Subcutaneous abdominal adipose tissue (tissue), 5 donors: ENCODE measurements around the gene MAK.
"Not testable (repeated sequence)": the region's sequence is repeated elsewhere in the genome, so short reads cannot be mapped to it uniquely, and the experiment has no call there.

Source experiments
- H3K27ac ChIP-seq: one replicate; pipeline ENCODE4 v1.7.0; 2013; ENCODE audit warnings: low read depth, mild to moderate bottlenecking, inconsistent platforms, low read length, moderate library complexity
- H3K27me3 ChIP-seq, 5 donors: one replicate each; pipeline ENCODE4 v1.7.0; 2013; ENCODE audit warnings: low read length in 5 of 5, inconsistent platforms in 1 of 5; ENCODE audit not compliant: control insufficient read depth in 5 of 5, insufficient read depth in 4 of 5
- H3K36me3 ChIP-seq, 5 donors: one replicate each; pipeline ENCODE4 v1.7.0; 2013; ENCODE audit warnings: low read length in 5 of 5; ENCODE audit not compliant: control insufficient read depth in 5 of 5, insufficient read depth in 5 of 5
- H3K4me1 ChIP-seq, 5 donors: one replicate each; pipeline ENCODE4 v1.7.0; 2013; ENCODE audit warnings: low read length in 5 of 5, mild to moderate bottlenecking in 3 of 5, moderate library complexity in 1 of 5; ENCODE audit not compliant: control insufficient read depth in 5 of 5, insufficient read depth in 5 of 5
- H3K4me3 ChIP-seq, 5 donors: one replicate each; pipeline ENCODE4 v1.7.0; 2013; ENCODE audit warnings: low read length in 5 of 5, low read depth in 1 of 5
- H3K9ac ChIP-seq, 5 donors: one replicate each; pipeline ENCODE4 v1.7.0; 2013; ENCODE audit warnings: low read length in 5 of 5, mild to moderate bottlenecking in 4 of 5, moderate library complexity in 3 of 5
- H3K9me3 ChIP-seq, 5 donors: one replicate each; pipeline ENCODE4 v1.7.0; 2013; ENCODE audit warnings: low read length in 5 of 5; ENCODE audit not compliant: control insufficient read depth in 5 of 5
- donor health status: healthy.
- donor health status: healthy.
- donor health status: healthy.
- donor health status: healthy.
- donor health status: healthy.

Gene MAK

DNA sequence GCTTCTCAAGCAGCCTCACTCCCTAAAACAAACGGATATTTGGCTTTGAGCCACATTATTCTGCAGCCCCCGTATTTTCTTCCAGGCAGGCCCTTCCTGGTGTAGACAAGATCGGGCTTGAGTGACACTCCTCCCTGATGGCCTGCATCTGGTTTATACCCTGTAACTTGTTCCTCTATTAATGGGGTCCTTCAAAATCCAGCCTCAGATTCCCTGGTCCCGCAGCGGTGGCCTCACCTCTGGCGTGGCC lies 115.8 kb downstream of the MAK start:
- peaks cover 0 to 3% (median 0%) of the 10 kb centered on the region in 5 donors for H3K9me3 ChIP-seq
- peak overlapping the region; percentile 48 to 94 (median 74) for H3K9ac ChIP-seq
- peaks cover 0 to 23% (median 8%) of the 10 kb centered on the region in 5 donors for H3K36me3 ChIP-seq
- H3K27ac ChIP-seq, result peak overlapping the region; percentile 90
- peaks cover 4 to 40% (median 33%) of the 10 kb centered on the region in 5 donors for H3K4me1 ChIP-seq
- H3K27me3 ChIP-seq, result no peaks in the 10 kb centered on the region
- H3K4me3 ChIP-seq, result peak overlapping the region; percentile 74 to 93 (median 84)

GRCh38 chr6:10721850-10722569 lies 116.3 kb downstream of the MAK start:
- Histone ChIP-seq H3K9me3 (peaks cover 0 to 3% (median 0%) of the 10 kb centered on the region in 5 donors), H3K27me3 (no peaks in the 10 kb centered on the region), H3K4me3 (peak overlapping the region; percentile 74 to 93 (median 84)), H3K9ac (peak overlapping the region; percentile 48 to 94 (median 74)), H3K36me3 (peaks cover 0 to 23% (median 8%) of the 10 kb centered on the region in 5 donors), H3K4me1 (peaks cover 4 to 40% (median 33%) of the 10 kb centered on the region in 5 donors), H3K27ac (peak overlapping the region; percentile 90)

GRCh38 chr6:10720960-10721849 lies 117.1 kb downstream of the MAK start:
- H3K27me3 ChIP-seq, result not testable (repeated sequence)
- Histone ChIP-seq H3K9ac (peak overlapping the region in 2 of 5 donors; percentile 41 to 50), H3K27ac (peak overlapping the region; percentile 30)

GRCh38 chr6:10720265-10720959 lies 117.9 kb downstream of the MAK start:
- H3K27me3 ChIP-seq, result no peaks in the 10 kb centered on the region
- H3K36me3 ChIP-seq, result peaks cover 0 to 8% (median 0%) of the 10 kb centered on the region in 5 donors
- H3K9ac ChIP-seq, result peak overlapping the region in 4 of 5 donors; percentile 49 to 59 (median 54)
- peak overlapping the region; percentile 54 to 81 (median 68) for H3K4me3 ChIP-seq
- peaks cover 0 to 3% (median 0%) of the 10 kb centered on the region in 5 donors for H3K9me3 ChIP-seq
- H3K27ac ChIP-seq, result peak overlapping the region; percentile 30
- H3K4me1 ChIP-seq, result peaks cover 4 to 40% (median 33%) of the 10 kb centered on the region in 5 donors

More at GRCh38 chr6:10720960-10721849, 117.1 kb downstream of the MAK start:
- H3K4me1 ChIP-seq, result peaks cover 4 to 40% (median 33%) of the 10 kb centered on the region in 5 donors
- H3K36me3 ChIP-seq, result peaks cover 0 to 16% (median 6%) of the 10 kb centered on the region in 5 donors
- not testable (repeated sequence) for H3K9me3 ChIP-seq
- H3K4me3 ChIP-seq, result peak overlapping the region; percentile 22 to 81 (median 68)

DNA sequence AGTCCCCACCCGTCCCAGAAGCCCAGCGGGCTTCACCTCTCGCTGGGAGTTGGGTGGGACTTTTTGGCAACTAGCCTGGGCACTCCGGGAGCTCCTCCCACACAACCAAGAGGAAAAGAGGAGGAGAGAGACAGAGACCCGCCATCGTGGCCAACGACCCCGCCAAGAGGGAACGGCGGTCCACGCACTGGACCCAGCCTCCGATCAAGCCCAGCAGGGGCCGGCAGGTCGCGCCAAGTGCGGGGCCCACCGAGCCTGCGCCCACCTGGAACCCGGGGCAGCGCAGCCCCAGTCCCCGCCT lies 118.4 kb downstream of the MAK start:
- Histone ChIP-seq H3K27ac (peak overlapping the region; percentile 30), H3K4me1 (peaks cover 4 to 36% (median 30%) of the 10 kb centered on the region in 5 donors), H3K4me3 (peak overlapping the region; percentile 2 to 81 (median 68)), H3K9ac (peak overlapping the region in 4 of 5 donors; percentile 49 to 59 (median 54)), H3K27me3 (no peaks in the 10 kb centered on the region), H3K36me3 (peaks cover 0 to 4% (median 0%) of the 10 kb centered on the region in 5 donors), H3K9me3 (peaks cover 0 to 3% (median 0%) of the 10 kb centered on the region in 5 donors)

DNA sequence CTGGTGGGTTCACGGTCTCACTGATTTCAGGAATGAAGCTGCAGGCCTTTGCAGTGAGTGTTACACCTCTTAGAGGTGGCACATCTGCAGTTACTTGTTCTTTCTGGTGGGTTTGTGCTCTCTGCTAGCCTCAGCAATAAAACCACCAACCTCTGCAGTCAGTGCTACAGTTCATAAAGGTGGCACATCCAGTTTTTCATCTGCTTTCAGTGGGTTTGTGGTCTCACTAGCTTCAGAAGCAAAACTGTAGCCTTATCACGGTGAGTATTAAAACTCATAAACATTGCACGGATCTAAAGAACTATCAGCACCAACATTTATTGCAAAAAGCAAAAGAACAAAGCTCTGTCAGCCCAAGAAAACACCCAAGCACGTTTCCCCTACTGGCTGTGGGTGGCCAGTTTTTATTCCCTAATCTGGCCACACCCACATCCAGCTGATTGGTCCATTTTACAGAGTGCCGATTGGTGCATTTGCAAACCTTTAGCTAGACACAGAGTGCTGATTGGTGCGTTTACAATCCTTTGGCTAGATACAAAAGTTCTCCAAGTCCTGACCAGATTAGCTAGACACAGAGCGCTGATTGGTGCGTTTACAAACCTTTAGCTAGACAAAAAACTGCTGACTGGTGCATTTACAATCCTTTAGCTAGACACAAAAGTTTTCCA lies 118.9 kb downstream of the MAK start:
- H3K36me3 ChIP-seq, result no peaks in the 10 kb centered on the region
- peak overlapping the region; percentile 2 to 81 (median 68) for H3K4me3 ChIP-seq
- H3K9me3 ChIP-seq, result peaks cover 0 to 3% (median 0%) of the 10 kb centered on the region in 5 donors
- H3K9ac ChIP-seq, result peak overlapping the region in 1 of 5 donors; percentile 50
- no peaks in the 10 kb centered on the region for H3K27me3 ChIP-seq
- no peak overlapping the region for H3K27ac ChIP-seq
- peaks cover 4 to 31% (median 25%) of the 10 kb centered on the region in 5 donors for H3K4me1 ChIP-seq

- Histone ChIP-seq H3K4me3 (no peak overlapping the region), H3K36me3 (peaks cover 8 to 13% (median 10%) of the 10 kb centered on the region in 5 donors), H3K9ac (no peak overlapping the region), H3K27ac (no peak overlapping the region), H3K27me3 (no peaks in the 10 kb centered on the region), H3K9me3 (peaks cover 0 to 3% (median 0%) of the 10 kb centered on the region in 5 donors), H3K4me1 (no peaks in the 10 kb centered on the region)
Measured at GRCh38 chr6:10713962-10714361, 124.4 kb downstream of the MAK start.
